T-helper 1 cell treated with Interleukin-12 subunit alpha and Interleukin-12 subunit beta and Interleukin-4 antibody, amounts not matched to agents 30 ng/mL and 1 ng/mL, for 36 hours (primary cell): ENCODE measurements around the gene IGFL2. TPM values are rescaled to one million over a fixed set of nuclear protein-coding genes. Genes with fewer than 3 reads are reported as not detected.
"Not testable (repeated sequence)": the region's sequence is repeated elsewhere in the genome, so short reads cannot be mapped to it uniquely, and the experiment has no call there.

Experiments
- intact Hi-C: fragments of 100-400 bp; cut with micrococcal nuclease; formaldehyde crosslinking; loops from one replicate; pipeline ENCODE4 v1.15.1; 2024
- total RNA-seq: library from RNA; stranded (reverse); gene quantifications from 2 replicates; pipeline ENCODE4 v1.2.3, GENCODE V29; 2022

The IGFL2 gene
- total RNA-seq, 1 donor from 2014 or later: not detected

DNA sequence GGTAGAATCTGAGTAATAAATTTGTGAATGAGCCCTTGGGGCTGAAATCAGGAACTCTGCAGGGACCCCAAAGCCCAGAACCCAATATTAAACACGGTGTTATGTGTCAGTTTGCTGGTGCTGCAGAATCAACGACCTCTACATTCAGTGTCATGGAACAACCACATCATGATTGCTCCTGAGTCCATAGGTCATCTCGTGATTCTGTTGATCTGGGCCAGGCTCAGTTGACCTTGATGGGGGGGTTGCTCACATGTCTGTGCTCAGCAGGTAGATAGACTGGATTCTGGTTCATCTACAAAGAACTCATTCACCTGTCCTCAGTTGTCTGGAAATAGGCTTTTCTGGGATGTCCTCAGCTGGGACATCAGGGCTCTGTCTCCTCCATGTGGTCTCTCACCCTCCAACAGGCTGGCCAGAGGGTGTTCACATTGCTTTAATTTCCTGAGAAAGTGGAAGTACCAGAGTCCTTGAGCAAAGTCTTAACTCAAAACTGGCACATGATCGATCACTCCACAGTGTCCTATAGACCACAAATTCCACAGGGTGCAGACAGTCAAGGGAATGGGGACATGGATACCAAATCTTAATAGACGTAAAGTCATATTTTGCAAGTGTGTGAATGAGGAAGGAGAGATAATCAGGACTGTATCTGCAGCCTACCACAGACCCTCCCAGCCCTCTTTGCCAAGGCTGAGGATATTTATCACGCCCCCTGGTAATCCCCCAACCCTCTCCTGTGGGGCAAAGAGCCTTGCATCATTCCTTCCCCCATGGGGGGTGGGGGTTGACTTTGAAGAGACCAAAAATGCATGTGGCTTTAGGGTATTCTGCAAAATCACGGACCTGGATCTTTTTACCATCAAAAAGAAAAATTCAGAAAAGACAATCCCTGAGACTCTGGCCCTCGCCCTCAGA is 42.2 kb downstream of the IGFL2 start:
- intact Hi-C loops: loop anchor here (1.0 kb wide), 3 partner anchors 75 to 161 kb away; no protein-coding TSS in a partner anchor

DNA sequence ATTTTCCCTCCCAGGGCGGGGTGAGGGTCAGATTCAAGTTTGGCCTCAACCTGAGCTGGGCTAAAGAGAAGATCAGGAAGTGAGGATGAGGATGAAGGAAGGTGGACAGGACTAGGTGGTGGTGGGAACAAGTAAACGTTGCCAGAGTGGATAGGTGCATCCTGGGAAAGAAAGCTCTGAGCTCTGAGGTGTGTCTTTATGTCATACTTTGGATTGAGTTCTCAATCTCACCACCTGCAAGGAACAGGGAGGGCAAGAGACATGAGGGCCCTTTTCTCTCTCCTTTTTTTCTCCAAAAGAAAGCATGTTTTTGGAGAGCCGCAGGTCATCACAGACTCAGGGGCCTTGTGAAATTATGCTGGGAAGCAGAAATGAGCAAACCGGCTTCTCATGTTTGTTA is 43.3 kb downstream of the IGFL2 start:
- intact Hi-C loops: no loop called here

DNA sequence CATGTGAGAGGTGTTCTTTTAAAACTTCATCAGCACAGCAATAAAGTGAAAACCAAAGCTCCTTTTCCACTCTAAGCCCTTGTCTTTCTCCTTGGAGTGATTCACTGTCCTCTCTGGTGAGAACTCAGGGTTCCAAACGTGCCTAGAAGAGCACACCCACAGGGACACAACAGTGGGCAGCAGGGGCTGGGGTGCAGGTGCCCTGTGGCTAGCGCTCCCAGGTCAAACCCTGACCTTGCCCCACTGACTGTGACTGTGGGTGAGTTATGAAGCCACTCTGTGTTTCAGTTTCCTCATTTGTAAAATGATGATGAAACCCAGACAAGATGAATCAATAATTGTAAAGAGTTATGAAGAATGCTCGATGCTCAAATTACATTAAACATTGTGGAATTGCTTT is 43.9 kb downstream of the IGFL2 start:
- intact Hi-C loops: no loop called here

DNA sequence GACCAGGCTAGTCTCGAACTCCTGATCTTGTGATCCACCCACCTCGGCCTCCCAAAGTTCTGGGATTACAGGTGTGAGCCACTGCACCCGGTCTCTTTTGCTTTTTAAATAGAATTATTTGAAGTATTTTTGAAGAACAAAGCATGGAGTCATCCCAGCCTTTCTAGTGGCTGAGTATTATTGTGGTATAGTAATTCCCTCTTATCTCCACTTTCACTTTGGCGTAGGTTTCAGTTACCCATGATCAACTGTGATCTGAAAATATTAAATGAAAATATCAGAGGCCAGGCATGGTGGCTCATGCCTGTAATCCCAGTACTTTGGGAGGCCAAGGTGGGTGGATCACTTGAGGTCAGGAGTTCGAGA is 44.6 kb downstream of the IGFL2 start:
- intact Hi-C loops: not testable (repeated sequence)

DNA sequence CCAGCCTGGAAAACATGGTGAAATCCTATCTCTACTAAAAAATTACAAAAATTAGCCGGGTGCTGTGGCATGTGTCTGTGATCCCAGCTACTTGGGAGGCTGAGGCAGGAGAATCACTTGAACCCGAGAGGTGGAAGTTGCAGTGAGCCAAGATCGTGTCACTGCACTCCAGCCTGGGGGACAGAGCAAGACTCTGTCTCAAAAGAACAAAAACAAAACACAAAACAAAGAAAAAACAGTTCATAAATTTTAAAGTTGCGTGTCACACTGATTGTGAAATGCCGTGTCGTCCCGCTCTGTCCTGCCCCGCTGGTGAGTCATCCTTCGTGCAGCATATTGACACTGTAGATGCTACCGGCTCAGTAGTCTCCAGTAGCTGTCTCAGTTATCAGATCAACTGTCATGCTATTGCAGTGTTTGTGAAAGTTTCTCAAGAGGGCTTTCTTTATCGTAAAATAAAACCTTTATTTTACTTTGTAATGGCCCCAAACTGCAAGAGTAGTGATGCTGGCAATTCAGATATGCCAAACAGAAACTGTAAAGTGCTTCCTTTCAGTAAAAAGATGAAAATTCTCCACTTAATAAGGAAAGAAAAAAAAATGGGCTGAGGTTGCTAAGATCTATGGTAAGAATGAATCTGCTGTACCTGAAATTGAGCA is 45.1 kb downstream of the IGFL2 start:
- intact Hi-C loops: no loop called here

DNA sequence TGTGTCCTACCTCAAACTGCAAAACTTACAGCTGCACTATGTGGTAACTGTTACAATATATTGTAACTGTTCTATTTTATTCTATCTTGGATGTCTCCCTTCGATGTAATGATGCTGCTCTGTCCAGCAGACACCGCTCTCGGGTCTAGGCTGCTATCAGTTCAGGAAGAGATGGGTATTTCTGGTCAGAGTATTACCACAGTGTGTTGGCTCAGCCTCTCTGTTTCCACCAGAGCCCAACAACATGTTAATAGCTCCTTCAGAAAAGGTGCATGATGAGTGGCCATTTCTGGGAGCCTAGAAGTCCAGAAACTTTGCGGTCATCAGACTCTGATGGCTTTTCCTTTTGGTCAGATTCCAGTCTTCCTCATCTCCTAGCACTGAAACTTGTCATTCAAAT is 45.6 kb downstream of the IGFL2 start:
- intact Hi-C loops: no loop called here

DNA sequence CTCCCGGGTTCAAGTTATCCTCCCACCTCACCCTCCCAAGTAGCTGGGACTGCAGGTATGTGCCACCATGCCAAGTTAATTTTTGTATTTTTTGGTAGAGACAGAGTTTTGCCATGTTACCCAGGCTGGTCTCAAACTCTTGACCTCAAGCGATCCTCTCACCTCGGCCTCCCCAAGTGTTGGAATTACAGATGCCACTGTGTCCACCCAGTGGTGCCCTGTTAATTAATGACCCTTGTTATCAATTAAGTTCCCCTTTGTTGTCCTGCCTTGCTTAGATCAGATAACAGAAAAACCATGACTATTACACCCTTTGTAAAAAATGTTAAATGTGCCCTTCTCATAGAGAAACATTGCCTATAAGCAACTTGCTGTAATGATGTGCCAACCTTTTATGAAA is 47.1 kb downstream of the IGFL2 start:
- intact Hi-C loops: no loop called here

DNA sequence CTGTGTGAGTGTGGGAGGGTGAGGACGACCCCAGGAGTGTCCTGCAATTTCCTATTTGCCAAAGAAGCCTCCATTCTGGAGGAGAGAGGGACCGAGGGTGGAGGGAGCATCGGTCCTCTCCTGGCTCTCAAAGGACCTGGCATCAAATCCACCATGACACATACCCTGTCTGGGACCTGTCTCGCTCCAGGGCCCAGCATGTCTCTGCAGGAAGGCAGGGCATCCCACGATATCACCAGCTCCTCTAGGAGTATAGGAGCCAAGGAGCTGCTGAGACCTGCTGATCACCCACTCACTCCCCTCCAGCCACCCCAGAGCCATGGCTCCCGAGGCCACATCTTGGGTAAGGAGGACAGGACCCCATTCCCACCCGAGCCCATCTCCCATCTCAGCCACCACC is 47.9 kb downstream of the IGFL2 start:
- intact Hi-C loops: not testable (repeated sequence)

DNA sequence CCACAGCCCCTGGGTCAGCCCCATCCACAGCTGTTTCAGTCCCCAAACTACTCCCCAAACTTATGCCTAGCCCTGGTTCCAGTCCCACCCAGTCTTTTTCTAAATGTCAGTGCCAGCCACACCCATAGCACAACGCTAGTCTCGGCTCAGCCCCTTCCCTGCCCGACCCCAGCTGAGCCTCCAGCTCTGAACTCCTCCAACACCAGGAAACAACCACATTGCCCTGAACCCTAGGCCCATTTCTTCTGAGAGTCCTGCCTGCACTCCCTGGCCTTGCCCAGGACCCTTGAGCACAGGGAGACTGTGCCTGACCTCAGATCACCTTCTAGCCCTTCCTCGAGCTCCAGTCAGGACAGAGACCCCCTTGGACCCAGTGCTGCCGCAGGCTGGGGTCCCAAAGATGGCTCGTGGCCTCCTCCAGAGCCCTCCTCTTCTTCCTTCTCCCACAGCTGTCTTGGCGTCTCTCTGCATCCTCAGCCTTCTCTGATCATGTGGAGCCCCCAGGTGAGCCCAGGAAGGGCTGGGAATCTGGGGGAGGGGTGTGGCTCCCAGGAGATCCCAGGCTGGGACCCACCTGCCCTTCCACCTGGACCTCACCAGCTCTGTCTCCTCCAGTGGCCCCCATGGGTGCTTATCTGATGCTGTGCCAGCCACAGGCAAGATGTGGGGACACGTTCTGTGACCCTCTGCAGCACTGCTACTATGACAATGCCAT is 48.5 kb downstream of the IGFL2 start:
- intact Hi-C loops: no loop called here

DNA sequence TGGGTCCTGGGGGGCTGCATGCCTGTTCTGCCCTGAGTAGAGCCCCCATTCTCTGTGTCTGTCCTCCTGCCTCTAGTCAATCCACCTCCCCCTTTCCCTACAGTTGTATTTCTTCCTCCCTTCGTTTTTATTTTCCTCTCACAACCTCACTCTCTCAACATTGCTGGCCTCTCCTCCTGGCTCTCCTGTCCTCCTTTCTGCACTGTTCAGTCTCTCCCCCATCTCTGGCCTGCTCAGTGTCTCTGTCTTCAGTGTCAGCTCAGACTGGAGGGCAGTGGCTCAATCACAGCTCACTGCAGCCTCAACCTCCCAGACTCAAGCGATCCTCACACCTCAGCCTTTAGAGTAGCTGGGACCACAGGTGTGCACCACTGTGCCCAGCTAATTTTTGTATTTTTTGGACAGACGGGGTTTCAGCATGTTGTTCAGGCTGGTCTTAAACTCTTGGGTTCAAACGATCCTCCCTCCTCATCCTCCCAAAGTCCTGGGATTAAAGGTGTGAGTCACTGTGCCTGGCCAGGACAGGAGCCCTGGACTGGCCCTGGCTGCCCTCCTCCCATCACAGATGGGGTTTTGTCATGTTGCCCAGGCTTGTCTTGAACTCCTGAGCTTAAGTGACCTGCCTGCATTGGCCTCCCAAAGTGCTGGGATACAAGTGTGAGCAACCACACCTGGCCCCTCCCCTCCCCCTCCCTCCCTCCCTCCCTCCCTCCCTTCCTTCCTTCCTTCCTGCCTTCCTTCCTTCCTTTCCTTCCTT is 49.5 kb downstream of the IGFL2 start:
- intact Hi-C loops: no loop called here

DNA sequence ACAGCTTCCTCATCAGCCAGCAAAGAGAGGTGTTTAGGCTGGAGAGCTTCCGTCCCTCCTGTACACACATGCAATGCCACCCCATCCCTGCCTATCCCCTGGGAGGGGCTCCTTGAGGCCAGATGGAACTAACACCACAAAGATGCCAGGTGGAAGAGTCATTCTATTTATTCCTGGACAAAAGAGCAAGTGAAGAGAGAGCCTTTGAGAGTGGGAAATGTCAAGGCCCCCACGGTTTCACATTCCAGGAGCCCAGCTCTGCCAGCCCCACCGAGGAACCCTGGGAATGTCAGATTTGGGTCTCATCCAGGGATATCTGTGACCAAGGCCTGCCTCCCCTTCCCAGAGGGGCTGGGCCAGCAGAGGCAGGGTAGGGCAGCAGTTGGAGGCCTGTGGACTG is 50.7 kb downstream of the IGFL2 start:
- intact Hi-C loops: no loop called here

DNA sequence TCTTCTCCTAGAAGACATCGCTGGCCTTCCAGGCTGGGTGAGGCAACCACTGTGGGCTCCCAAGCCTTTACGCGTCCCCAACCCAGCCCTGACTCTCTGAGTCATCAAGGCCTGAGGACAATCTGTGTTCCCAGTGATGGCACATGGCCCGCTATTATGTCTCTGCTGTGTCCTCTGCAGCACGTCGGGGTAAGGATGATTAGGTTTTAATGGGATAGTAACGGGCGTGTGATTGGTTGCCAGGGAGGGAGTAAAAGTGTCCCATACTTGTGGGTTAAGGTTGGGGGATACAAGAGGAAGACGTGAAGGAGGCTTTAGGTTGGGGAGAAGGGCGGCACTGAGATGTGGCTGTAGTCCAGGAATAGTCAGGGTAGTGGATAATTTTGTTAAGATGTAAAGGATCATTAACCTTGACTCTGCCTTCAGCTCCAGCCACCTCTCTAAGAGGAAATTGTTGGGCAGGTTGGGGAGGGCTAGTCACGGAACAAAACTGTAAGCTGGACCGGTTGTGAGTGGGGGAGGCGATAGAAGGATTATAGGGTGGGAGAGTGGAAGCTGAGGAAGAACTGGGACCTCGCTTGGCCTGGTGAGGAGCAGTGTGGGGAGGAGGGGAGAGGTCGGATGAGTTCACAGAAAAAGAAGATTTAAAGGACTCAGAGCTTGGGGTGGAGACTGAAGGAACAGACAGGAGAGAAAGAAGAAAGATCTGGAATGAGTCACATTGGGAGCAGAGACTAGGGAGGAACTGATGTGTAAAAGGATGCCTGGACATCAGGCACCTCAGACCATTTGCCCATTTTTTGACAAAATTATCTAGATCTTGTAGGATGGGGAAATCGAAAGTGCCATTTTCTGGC is 53.6 kb downstream of the IGFL2 start:
- intact Hi-C loops: no loop called here

DNA sequence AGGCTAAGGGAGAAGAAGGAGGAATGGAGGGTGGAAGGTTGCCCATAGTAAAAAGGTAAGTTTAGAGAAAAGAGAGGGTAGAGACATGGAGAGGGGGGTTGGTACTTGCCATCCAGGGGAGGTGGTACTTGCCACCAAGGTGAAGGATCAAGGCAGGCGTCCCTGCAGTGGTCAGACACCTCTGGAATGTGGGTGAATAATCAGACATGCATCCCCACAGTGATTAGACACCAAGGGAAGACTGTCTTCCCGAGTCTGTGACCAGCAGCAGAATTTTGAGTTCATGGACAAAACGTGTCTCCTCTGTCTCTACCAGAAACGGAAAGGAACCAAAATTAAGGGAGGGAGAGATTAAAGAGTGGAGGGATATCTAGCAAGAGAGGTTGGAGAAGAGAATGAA is 54.4 kb downstream of the IGFL2 start:
- intact Hi-C loops: no loop called here

DNA sequence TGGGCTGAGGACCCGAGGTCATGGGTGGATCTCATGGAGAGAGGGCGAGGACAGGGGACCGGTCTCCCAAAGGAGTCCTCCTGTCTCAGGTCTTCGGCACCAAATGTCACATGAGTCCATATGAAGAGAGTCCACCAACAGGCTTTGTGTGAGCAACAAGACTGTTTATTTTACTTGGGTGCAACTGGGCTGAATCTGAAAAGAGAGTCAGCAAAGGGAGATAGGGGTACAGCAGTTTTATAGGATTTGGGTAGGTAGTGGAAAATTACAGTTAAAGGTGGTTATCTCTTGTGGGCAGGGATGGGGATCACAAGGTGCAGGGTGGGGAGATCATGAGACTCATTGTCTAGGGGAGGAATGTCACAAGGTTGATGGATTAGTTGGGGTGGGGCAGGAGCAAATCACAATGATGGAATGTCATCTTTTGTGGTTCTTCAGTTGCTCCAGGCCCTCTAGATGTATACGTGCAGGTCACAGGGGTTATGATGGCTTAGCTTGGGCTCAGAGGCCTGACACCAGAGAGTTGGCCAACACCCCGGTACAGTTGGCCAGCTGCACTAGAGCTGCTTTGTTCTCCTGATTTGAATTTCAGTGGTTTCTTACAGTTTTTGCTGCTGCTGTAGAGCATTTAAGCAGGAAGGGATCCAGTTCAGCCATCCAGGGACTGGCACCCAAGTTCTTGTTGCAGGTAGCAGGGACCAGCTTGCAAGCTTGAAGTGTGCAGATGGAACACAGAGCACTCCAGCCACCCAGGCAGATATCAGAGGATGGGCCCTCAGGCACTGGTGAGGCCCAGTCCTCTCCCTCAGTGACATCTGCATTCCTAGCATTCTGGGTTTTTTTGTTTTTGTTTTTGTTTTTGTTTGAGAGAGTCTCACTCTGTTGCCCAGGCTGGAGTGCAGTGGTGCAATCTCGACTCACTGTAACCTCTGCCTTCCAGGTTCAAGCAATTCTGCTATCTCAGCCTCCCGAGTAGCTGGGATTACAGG is 55.1 kb downstream of the IGFL2 start:
- intact Hi-C loops: no loop called here

DNA sequence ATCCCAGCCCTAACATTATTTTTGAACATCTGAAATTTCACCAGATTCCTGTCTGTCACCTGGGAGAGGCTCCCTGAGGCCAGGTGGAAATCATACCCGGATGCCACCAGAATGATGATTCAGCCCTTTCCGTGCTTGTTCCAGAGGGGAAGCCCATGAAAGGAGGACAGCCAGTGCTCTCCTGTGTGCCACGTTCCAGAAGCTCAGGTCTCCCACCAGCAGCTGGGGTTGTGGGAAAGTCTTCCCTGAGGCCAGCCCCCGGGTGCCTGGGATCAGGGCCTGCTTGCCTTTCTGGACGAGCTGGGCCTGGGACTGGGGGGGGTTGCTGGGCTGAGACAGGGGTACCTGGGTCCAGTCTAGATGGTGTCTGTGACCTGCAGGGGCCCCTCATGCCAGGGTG is 56.0 kb downstream of the IGFL2 start:
- intact Hi-C loops: no loop called here

DNA sequence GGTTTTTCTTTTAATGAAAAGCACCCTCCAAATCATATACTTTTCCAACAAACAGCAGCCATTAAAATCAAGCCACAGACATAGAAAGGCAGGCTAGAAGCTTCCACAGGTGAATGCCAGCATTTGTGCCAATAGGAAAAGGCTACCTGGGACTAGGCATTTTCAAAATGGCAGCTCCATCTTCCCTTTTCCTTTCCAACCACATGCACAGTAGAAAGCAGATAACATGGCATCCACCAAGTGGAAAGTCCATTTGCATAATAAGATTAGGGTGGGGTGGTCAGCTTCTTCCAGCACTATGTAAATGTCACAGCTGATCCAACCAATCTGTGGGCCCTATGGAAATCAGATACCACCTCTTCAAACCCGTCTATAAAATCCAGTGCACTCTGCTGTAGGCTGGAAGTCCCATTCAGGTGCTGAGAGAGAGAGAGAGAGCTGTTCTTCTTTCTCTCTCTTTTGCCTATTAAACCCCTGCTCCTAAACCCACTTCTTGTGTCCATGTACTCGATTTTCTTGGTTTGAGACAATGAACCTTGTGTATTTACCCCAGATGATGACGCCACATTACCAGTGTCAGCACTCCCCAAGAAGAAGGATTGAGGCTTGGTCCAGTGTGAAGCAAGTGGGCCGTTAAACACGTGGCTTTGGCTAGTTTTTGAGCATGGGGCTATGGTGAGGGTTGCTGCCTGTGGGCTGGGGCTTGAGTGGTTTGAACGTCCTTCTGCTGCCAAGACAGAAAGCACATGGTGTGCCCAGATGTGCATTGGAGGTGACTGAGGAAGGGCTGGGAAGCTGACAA is 57.3 kb downstream of the IGFL2 start:
- intact Hi-C loops: no loop called here

DNA sequence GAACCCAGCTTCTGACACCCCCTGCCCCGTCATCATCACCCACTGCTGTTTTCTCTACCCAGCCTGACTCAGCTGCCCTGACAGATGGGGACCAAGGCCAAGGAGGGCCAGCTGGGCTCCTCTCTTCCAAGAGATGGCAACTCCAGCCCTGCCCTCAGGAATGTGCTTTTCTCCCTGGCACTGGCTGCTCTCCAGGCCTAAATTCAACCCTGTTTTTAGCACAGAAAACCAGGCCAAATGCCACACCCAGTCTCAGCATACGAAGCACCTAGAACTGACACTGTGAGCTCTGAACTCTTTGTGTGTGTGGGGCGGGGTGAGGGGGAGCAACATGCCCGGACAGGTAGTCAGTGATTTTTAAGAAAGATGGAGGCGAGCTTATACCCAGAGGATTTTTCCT is 58.1 kb downstream of the IGFL2 start:
- intact Hi-C loops: no loop called here

DNA sequence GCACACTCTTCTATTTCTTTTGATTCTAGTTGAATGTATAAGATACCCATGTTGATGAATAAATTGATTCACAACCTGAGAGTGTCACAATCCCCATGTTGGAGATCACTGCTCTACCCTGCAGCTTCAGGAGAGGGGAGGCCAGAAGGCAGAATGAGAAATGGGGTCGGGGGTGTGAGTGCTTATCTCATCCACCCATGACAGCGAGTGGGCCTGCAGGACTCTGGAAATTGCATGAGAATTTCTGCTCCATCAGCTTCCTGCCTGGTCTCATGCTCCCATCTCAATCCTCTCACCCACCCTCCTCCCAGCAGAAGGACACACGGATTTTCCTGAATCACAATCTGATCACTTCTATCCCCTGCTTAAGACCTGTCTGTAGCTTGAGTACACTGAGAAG is 58.6 kb downstream of the IGFL2 start:
- intact Hi-C loops: no loop called here
